BE2C (cell line): ENCODE data around the gene HMGCS2.

ENCODE experiments used
- DNase-seq: peaks from one replicate; pipeline ENCODE4 v3.0.0-alpha.2; 2020
- H3K27me3 ChIP-seq: fragments of 250-450 bp; sonication (Bioruptor Pico); 2 replicates; pipeline ENCODE4 v1.5.1; 2020; ENCODE audit warnings: mild to moderate bottlenecking
- H3K36me3 ChIP-seq: fragments of 250-450 bp; sonication (Bioruptor Pico); 2 replicates; pipeline ENCODE4 v1.5.1; 2020; ENCODE audit warnings: mild to moderate bottlenecking
- H3K4me1 ChIP-seq: fragments of 250-450 bp; sonication (Bioruptor Pico); 2 replicates; pipeline ENCODE4 v1.5.1; 2020
- H3K4me3 ChIP-seq: 2 replicates; pipeline ENCODE4 v1.5.1; 2011; ENCODE audit warnings: low read depth, low read length
- H3K9me3 ChIP-seq: fragments of 250-450 bp; sonication (Bioruptor Pico); 2 replicates; pipeline ENCODE4 v1.5.1; 2020
- TF ChIP-seq, protein P1 (sequence below): IDR thresholded peaks from 2 replicates; pipeline ENCODE4 v1.5.1; 2012; ENCODE audit warnings: mild to moderate bottlenecking, low read depth, low read length

Gene HMGCS2

GRCh38 chr1:119743776-119744597, 24.7 kb downstream of the HMGCS2 start:
- Histone ChIP-seq H3K4me3 (no peak overlapping the region), H3K27me3 (no peaks in the 10 kb centered on the region), H3K9me3 (no peaks in the 10 kb centered on the region), H3K4me1 (no peaks in the 10 kb centered on the region), H3K36me3 (peaks cover 29% of the 10 kb centered on the region)
- peak; percentile 69 for DNase-seq
- TF ChIP-seq, protein P1, sequence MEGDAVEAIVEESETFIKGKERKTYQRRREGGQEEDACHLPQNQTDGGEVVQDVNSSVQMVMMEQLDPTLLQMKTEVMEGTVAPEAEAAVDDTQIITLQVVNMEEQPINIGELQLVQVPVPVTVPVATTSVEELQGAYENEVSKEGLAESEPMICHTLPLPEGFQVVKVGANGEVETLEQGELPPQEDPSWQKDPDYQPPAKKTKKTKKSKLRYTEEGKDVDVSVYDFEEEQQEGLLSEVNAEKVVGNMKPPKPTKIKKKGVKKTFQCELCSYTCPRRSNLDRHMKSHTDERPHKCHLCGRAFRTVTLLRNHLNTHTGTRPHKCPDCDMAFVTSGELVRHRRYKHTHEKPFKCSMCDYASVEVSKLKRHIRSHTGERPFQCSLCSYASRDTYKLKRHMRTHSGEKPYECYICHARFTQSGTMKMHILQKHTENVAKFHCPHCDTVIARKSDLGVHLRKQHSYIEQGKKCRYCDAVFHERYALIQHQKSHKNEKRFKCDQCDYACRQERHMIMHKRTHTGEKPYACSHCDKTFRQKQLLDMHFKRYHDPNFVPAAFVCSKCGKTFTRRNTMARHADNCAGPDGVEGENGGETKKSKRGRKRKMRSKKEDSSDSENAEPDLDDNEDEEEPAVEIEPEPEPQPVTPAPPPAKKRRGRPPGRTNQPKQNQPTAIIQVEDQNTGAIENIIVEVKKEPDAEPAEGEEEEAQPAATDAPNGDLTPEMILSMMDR, result peak; percentile 94

GRCh38 chr1:119743308-119743707, 25.4 kb downstream of the HMGCS2 start:
- Histone ChIP-seq H3K4me1 (no peaks in the 10 kb centered on the region), H3K36me3 (peaks cover 33% of the 10 kb centered on the region), H3K27me3 (no peaks in the 10 kb centered on the region), H3K9me3 (no peaks in the 10 kb centered on the region), H3K4me3 (no peak overlapping the region)
- TF ChIP-seq, protein P1, result no peak; the same call in 1 of the 2 replicates
- DNase-seq, result no peak

DNA sequence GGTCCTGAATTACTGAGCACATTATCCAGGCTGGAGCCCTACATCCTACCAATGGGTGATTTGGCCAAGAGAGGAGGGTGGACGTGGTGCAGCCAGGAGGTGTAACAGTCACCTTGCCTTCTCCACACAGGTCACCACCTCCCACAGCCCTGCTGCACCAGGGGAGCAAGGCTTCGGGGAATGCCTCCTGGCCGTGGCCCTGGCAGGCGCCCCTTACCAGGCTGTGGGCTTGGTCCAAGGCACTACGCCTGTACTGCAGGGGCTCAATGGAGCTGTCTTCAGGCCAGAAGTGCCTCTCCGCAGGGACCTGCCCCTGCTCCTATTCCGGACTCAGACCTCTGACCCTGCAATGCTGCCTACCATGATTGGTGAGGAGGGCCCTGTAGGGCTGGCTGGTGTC, 26.0 kb downstream of the HMGCS2 start:
- Histone ChIP-seq H3K9me3 (no peaks in the 10 kb centered on the region), H3K4me3 (no peak overlapping the region), H3K36me3 (peaks cover 37% of the 10 kb centered on the region), H3K4me1 (no peaks in the 10 kb centered on the region), H3K27me3 (no peaks in the 10 kb centered on the region)
- no peak for DNase-seq
- TF ChIP-seq, protein P1, result no peak

DNA sequence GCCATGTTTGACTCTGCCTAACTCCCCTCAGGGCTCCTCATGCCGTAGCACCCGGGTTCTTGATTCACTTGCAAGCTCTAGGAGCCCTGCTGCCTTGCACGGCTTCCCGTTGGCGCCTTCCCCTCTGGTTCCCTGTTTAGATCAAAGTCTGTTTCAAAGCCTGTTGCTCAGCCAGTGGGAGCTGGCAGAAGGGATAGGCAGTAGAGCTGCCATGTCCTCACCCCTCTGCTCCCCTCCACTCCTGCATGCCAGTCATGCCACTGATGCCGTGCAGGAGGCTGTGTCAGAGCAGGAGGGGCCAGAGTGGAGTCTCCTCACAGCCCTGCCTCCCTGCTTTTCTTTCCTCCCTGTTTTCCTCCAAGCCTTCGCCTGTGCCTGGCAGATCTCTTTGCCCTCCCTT, 26.5 kb downstream of the HMGCS2 start:
- Histone ChIP-seq H3K36me3 (peaks cover 42% of the 10 kb centered on the region), H3K27me3 (no peaks in the 10 kb centered on the region), H3K9me3 (no peaks in the 10 kb centered on the region), H3K4me1 (no peaks in the 10 kb centered on the region), H3K4me3 (no peak overlapping the region)
- TF ChIP-seq, protein P1, result no peak
- no peak for DNase-seq

- Histone ChIP-seq H3K4me1 (no peaks in the 10 kb centered on the region), H3K4me3 (no peak overlapping the region), H3K27me3 (no peaks in the 10 kb centered on the region), H3K36me3 (peaks cover 53% of the 10 kb centered on the region), H3K9me3 (no peaks in the 10 kb centered on the region)
- DNase-seq, result no peak
- TF ChIP-seq, protein P1, result no peak
Measured at GRCh38 chr1:119740896-119741780, 27.6 kb downstream of the HMGCS2 start.
